ENCODE measurements around the gene ADCY10.

The ADCY10 gene

GRCh38 chr1:167799747-167800146 lies 114.2 kb downstream of the ADCY10 start:
- no peaks in the 10 kb centered on the region for H4K20me1 ChIP-seq (ENCODE audit: insufficient read depth, low read length)
- TF ChIP-seq EZH2 (IDR thresholded peaks at IDR 0.05; ENCODE audit: borderline replicate concordance, low read length), result no peak
- TF ChIP-seq, protein P1, sequence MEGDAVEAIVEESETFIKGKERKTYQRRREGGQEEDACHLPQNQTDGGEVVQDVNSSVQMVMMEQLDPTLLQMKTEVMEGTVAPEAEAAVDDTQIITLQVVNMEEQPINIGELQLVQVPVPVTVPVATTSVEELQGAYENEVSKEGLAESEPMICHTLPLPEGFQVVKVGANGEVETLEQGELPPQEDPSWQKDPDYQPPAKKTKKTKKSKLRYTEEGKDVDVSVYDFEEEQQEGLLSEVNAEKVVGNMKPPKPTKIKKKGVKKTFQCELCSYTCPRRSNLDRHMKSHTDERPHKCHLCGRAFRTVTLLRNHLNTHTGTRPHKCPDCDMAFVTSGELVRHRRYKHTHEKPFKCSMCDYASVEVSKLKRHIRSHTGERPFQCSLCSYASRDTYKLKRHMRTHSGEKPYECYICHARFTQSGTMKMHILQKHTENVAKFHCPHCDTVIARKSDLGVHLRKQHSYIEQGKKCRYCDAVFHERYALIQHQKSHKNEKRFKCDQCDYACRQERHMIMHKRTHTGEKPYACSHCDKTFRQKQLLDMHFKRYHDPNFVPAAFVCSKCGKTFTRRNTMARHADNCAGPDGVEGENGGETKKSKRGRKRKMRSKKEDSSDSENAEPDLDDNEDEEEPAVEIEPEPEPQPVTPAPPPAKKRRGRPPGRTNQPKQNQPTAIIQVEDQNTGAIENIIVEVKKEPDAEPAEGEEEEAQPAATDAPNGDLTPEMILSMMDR (IDR thresholded peaks at IDR 0.05; ENCODE audit: low read length), result no peak
- no peak overlapping the region for H3K4me2 ChIP-seq (ENCODE audit: low read length)
- no peak overlapping the region for H3K27ac ChIP-seq (ENCODE audit: low read depth, low read length, poor library complexity, severe bottlenecking)
- H3K79me2 ChIP-seq (ENCODE audit: insufficient read depth, low read length), result no peaks in the 10 kb centered on the region
- H3F3A ChIP-seq (ENCODE audit: insufficient read depth, low read length), result no peaks in the 10 kb centered on the region
- no peak overlapping the region for H3K4me3 ChIP-seq (ENCODE audit: low read depth, low read length, poor library complexity, severe bottlenecking)
- no peaks in the 10 kb centered on the region for H3K36me3 ChIP-seq (ENCODE audit: insufficient read depth, low read length)
- no peaks in the 10 kb centered on the region for H3K9me2 ChIP-seq (ENCODE audit: low read depth, low read length)
- no peaks in the 10 kb centered on the region for H3K9me3 ChIP-seq (ENCODE audit: low read length)
- no peak overlapping the region for H2AFZ ChIP-seq (ENCODE audit: low read length)
- peaks cover 11% of the 10 kb centered on the region for H3K4me1 ChIP-seq (ENCODE audit: insufficient read depth, low read length, severe bottlenecking)
- no peak overlapping the region for H3K9ac ChIP-seq (ENCODE audit: low read length)
- H3K27me3 ChIP-seq (ENCODE audit: insufficient read depth, low read length), result no peaks in the 10 kb centered on the region

- Histone ChIP-seq H3K4me2 (ENCODE audit: low read length) (no peak overlapping the region), H3K9me3 (ENCODE audit: low read length) (no peaks in the 10 kb centered on the region), H3K27ac (ENCODE audit: low read depth, low read length, poor library complexity, severe bottlenecking) (no peak overlapping the region), H3K79me2 (ENCODE audit: insufficient read depth, low read length) (no peaks in the 10 kb centered on the region), H3K36me3 (ENCODE audit: insufficient read depth, low read length) (no peaks in the 10 kb centered on the region), H4K20me1 (ENCODE audit: insufficient read depth, low read length) (no peaks in the 10 kb centered on the region), H3K9ac (ENCODE audit: low read length) (no peak overlapping the region), H3K4me1 (ENCODE audit: insufficient read depth, low read length, severe bottlenecking) (peaks cover 6% of the 10 kb centered on the region), H3K4me3 (ENCODE audit: low read depth, low read length, poor library complexity, severe bottlenecking) (no peak overlapping the region), H3K9me2 (ENCODE audit: low read depth, low read length) (no peaks in the 10 kb centered on the region), H3K27me3 (ENCODE audit: insufficient read depth, low read length) (no peaks in the 10 kb centered on the region), H3F3A (ENCODE audit: insufficient read depth, low read length) (no peaks in the 10 kb centered on the region), H2AFZ (ENCODE audit: low read length) (no peak overlapping the region)
- TF ChIP-seq, protein P1 (IDR thresholded peaks at IDR 0.05; ENCODE audit: low read length), result no peak
- TF ChIP-seq EZH2 (IDR thresholded peaks at IDR 0.05; ENCODE audit: borderline replicate concordance, low read length), result no peak
These were observed 115.0 kb downstream of the ADCY10 start for GRCh38 chr1:167798952-167799351.

- H4K20me1 ChIP-seq (ENCODE audit: insufficient read depth, low read length), result no peaks in the 10 kb centered on the region
- no peaks in the 10 kb centered on the region for H3K79me2 ChIP-seq (ENCODE audit: insufficient read depth, low read length)
- H2AFZ ChIP-seq (ENCODE audit: low read length), result no peak overlapping the region
- H3K4me3 ChIP-seq (ENCODE audit: low read depth, low read length, poor library complexity, severe bottlenecking), result no peak overlapping the region
- no peaks in the 10 kb centered on the region for H3K36me3 ChIP-seq (ENCODE audit: insufficient read depth, low read length)
- no peak overlapping the region for H3K27ac ChIP-seq (ENCODE audit: low read depth, low read length, poor library complexity, severe bottlenecking)
- no peaks in the 10 kb centered on the region for H3K9me3 ChIP-seq (ENCODE audit: low read length)
- no peaks in the 10 kb centered on the region for H3K27me3 ChIP-seq (ENCODE audit: insufficient read depth, low read length)
- H3K4me1 ChIP-seq (ENCODE audit: insufficient read depth, low read length, severe bottlenecking), result no peaks in the 10 kb centered on the region
- H3K9ac ChIP-seq (ENCODE audit: low read length), result no peak overlapping the region
- no peak overlapping the region for H3K4me2 ChIP-seq (ENCODE audit: low read length)
- no peaks in the 10 kb centered on the region for H3K9me2 ChIP-seq (ENCODE audit: low read depth, low read length)
- TF ChIP-seq EZH2 (IDR thresholded peaks at IDR 0.05; ENCODE audit: borderline replicate concordance, low read length), result no peak
- TF ChIP-seq, protein P1 (IDR thresholded peaks at IDR 0.05; ENCODE audit: low read length), result no peak
- H3F3A ChIP-seq (ENCODE audit: insufficient read depth, low read length), result no peaks in the 10 kb centered on the region
These were observed 116.9 kb downstream of the ADCY10 start for GRCh38 chr1:167797015-167797414.

Measured in OCI-LY1 (cell line).